Measurements from ENCODE around the gene OMA1.

DNA sequence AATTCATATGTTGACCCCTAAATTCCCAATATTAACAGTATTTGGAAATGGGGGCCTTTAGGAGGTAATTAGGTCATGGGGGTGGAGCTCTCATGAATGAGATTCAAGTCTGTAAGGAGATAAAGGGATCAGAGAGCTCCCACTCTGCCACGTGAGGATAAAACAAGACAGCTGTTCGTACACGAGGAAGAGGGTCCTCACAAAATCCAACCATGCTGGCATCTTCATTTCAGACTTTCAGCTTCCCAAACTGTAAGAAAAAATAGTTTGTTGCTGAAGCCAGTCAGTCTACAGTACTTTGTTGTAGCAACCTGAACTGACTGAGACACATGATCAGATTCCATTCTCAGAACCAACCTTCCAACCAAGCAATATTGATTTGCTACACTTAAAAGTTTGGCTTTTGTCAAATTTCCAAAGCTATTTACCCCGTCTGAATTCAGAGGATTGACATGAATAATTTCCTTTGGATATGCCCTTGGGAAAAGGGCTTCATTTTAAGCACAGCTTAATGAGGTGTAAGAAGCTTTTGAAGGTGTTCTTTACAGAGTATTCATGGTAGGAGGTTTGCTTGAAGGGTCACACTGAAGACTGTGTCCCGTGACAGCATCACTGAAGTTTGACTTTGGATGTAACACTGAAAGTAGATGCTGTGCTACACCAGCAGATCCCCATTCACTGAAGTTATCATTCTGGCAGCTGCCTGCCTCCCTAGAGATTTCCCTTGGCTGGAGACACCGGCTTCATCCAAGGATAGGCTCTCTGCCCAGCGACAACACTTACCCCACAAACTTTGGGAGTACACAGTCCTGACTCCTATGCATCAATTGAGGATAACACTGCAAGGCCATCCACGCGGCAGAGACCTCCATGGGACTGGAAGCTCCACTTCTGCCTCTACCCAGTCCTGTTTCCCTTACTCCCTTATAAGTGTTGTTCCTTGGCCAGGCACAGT, 4.9 kb upstream of the OMA1 start:
- TF ChIP-seq, protein P1, sequence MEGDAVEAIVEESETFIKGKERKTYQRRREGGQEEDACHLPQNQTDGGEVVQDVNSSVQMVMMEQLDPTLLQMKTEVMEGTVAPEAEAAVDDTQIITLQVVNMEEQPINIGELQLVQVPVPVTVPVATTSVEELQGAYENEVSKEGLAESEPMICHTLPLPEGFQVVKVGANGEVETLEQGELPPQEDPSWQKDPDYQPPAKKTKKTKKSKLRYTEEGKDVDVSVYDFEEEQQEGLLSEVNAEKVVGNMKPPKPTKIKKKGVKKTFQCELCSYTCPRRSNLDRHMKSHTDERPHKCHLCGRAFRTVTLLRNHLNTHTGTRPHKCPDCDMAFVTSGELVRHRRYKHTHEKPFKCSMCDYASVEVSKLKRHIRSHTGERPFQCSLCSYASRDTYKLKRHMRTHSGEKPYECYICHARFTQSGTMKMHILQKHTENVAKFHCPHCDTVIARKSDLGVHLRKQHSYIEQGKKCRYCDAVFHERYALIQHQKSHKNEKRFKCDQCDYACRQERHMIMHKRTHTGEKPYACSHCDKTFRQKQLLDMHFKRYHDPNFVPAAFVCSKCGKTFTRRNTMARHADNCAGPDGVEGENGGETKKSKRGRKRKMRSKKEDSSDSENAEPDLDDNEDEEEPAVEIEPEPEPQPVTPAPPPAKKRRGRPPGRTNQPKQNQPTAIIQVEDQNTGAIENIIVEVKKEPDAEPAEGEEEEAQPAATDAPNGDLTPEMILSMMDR (IDR thresholded peaks at IDR 0.05): no peak
- TF ChIP-seq, protein P2, sequence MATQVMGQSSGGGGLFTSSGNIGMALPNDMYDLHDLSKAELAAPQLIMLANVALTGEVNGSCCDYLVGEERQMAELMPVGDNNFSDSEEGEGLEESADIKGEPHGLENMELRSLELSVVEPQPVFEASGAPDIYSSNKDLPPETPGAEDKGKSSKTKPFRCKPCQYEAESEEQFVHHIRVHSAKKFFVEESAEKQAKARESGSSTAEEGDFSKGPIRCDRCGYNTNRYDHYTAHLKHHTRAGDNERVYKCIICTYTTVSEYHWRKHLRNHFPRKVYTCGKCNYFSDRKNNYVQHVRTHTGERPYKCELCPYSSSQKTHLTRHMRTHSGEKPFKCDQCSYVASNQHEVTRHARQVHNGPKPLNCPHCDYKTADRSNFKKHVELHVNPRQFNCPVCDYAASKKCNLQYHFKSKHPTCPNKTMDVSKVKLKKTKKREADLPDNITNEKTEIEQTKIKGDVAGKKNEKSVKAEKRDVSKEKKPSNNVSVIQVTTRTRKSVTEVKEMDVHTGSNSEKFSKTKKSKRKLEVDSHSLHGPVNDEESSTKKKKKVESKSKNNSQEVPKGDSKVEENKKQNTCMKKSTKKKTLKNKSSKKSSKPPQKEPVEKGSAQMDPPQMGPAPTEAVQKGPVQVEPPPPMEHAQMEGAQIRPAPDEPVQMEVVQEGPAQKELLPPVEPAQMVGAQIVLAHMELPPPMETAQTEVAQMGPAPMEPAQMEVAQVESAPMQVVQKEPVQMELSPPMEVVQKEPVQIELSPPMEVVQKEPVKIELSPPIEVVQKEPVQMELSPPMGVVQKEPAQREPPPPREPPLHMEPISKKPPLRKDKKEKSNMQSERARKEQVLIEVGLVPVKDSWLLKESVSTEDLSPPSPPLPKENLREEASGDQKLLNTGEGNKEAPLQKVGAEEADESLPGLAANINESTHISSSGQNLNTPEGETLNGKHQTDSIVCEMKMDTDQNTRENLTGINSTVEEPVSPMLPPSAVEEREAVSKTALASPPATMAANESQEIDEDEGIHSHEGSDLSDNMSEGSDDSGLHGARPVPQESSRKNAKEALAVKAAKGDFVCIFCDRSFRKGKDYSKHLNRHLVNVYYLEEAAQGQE (IDR thresholded peaks at IDR 0.05): no peak
- TF ChIP-seq POLR2A (IDR thresholded peaks at IDR 0.05; ENCODE audit: low read length) (no peak), EP300 (IDR thresholded peaks at IDR 0.05) (no peak)

All from A549 (cell line).